WTC11 (cell line): ENCODE measurements around the gene CDK5. TPM values are rescaled to one million over a fixed set of nuclear protein-coding genes. Genes with fewer than 3 reads are reported as not detected.

ENCODE experiments used
- ATAC-seq: fragments of 200-7000 bp; cut with Tn5 transposase; 2 replicates; pipeline ENCODE4 v1.10.0; 2021; ENCODE audit warnings: mild to moderate bottlenecking, moderate library complexity
- CTCF ChIA-PET: fragments of 300-600 bp; sonication (Branson Sonifier 250); formaldehyde crosslinking; loops from one replicate; lab custom pipeline; 2021; ENCODE audit warnings: antibody characterized with exemption; lab: Charles Lee
- POLR2A ChIA-PET: fragments of 350-600 bp; sonication (Branson Sonifier 250); formaldehyde crosslinking; loops from one replicate; lab custom pipeline; 2021; ENCODE audit warnings: antibody characterized with exemption; lab: Charles Lee
- DNase-seq: peaks from one replicate; pipeline ENCODE4 v3.0.0; 2021; ENCODE audit warnings: low spot score
- H3K27ac Mint-ChIP-seq: 2 replicates; pipeline ENCODE4 v1.8.0; 2021; ENCODE audit warnings: mixed read lengths
- H3K27me3 Mint-ChIP-seq: 2 replicates; pipeline ENCODE4 v1.8.0; 2021; ENCODE audit warnings: low read depth, mild to moderate bottlenecking, moderate library complexity, mixed read lengths
- H3K36me3 Mint-ChIP-seq: 2 replicates; pipeline ENCODE4 v1.8.0; 2021; ENCODE audit warnings: mixed read lengths
- H3K4me1 Mint-ChIP-seq: 2 replicates; pipeline ENCODE4 v1.8.0; 2022; ENCODE audit warnings: mixed read lengths
- H3K4me3 Mint-ChIP-seq: 2 replicates; pipeline ENCODE4 v1.8.0; 2021; ENCODE audit warnings: mild to moderate bottlenecking, moderate library complexity, mixed read lengths
- H3K9me3 Mint-ChIP-seq: 2 replicates; pipeline ENCODE4 v1.8.0; 2021; ENCODE audit warnings: mixed read lengths
- E2F5 ChIP-seq: sonication (generic); formaldehyde crosslinking; IDR thresholded peaks from 2 replicates; pipeline ENCODE4 v1.8.1; 2022; ENCODE audit warnings: mild to moderate bottlenecking, moderate library complexity, missing genetic modification reagents
- ELF4 ChIP-seq: sonication (generic); formaldehyde crosslinking; IDR thresholded peaks from 2 replicates; pipeline ENCODE4 v1.8.1; 2022; ENCODE audit warnings: low read depth, mild to moderate bottlenecking, moderate library complexity, missing genetic modification reagents
- ETV6 ChIP-seq: sonication (generic); formaldehyde crosslinking; IDR thresholded peaks from 2 replicates; pipeline ENCODE4 v1.8.1; 2022; ENCODE audit warnings: mild to moderate bottlenecking, missing genetic modification reagents
- FOXP1 ChIP-seq: sonication (generic); formaldehyde crosslinking; IDR thresholded peaks from 2 replicates; pipeline ENCODE4 v1.8.0; 2022; ENCODE audit warnings: missing genetic modification reagents, mild to moderate bottlenecking, moderate library complexity, borderline replicate concordance
- FOXP4 ChIP-seq: sonication (generic); formaldehyde crosslinking; IDR thresholded peaks from 2 replicates; pipeline ENCODE4 v1.8.0; 2022; ENCODE audit warnings: mild to moderate bottlenecking, missing genetic modification reagents
- GABPB1 ChIP-seq: sonication (generic); formaldehyde crosslinking; IDR thresholded peaks from 2 replicates; pipeline ENCODE4 v1.8.1; 2023; ENCODE audit warnings: mild to moderate bottlenecking, missing genetic modification reagents
- GTF2I ChIP-seq: fragments of 250-450 bp; sonication (Bioruptor Pico); conservative IDR thresholded peaks from 2 replicates; pipeline ENCODE4 v1.4.0; 2021; ENCODE audit warnings: mild to moderate bottlenecking
- IRF1 ChIP-seq: sonication (generic); formaldehyde crosslinking; IDR thresholded peaks from 2 replicates; pipeline ENCODE4 v1.8.0; 2023; ENCODE audit warnings: missing genetic modification reagents
- KAT7 ChIP-seq: sonication (generic); formaldehyde crosslinking; IDR thresholded peaks from 2 replicates; pipeline ENCODE4 v1.8.1; 2023; ENCODE audit warnings: missing genetic modification reagents, mild to moderate bottlenecking, borderline replicate concordance
- NFATC4 ChIP-seq: fragments of 250-450 bp; sonication (Bioruptor Pico); IDR thresholded peaks from 2 replicates; pipeline ENCODE4 v1.9.0; 2021; ENCODE audit warnings: mild to moderate bottlenecking
- PRDM15 ChIP-seq: sonication (generic); formaldehyde crosslinking; IDR thresholded peaks from 2 replicates; pipeline ENCODE4 v1.8.0; 2022; ENCODE audit warnings: missing genetic modification reagents
- PREB ChIP-seq: sonication (generic); formaldehyde crosslinking; IDR thresholded peaks from 2 replicates; pipeline ENCODE4 v1.8.1; 2022; ENCODE audit warnings: mild to moderate bottlenecking, missing genetic modification reagents, moderate library complexity, borderline replicate concordance
- USF1 ChIP-seq: sonication (generic); formaldehyde crosslinking; IDR thresholded peaks from 2 replicates; pipeline ENCODE4 v1.8.0; 2022; ENCODE audit warnings: mild to moderate bottlenecking, missing genetic modification reagents
- USF2 ChIP-seq: sonication (generic); formaldehyde crosslinking; IDR thresholded peaks from 2 replicates; pipeline ENCODE4 v1.8.1; 2023; ENCODE audit warnings: mild to moderate bottlenecking, missing genetic modification reagents, moderate library complexity
- ZNF121 ChIP-seq: sonication (generic); formaldehyde crosslinking; IDR thresholded peaks from 2 replicates; pipeline ENCODE4 v1.8.0; 2023; ENCODE audit warnings: missing genetic modification reagents
- ZNF281 ChIP-seq: sonication (generic); formaldehyde crosslinking; IDR thresholded peaks from 2 replicates; pipeline ENCODE4 v1.8.0; 2023; ENCODE audit warnings: mild to moderate bottlenecking, missing genetic modification reagents
- ZNF317 ChIP-seq: sonication (generic); formaldehyde crosslinking; IDR thresholded peaks from 2 replicates; pipeline ENCODE4 v1.8.1; 2023; ENCODE audit warnings: low read depth, mild to moderate bottlenecking, moderate library complexity, missing genetic modification reagents, borderline replicate concordance
- ZNF532 ChIP-seq: fragments of 250-450 bp; sonication (Bioruptor Pico); IDR thresholded peaks from 2 replicates; pipeline ENCODE4 v1.9.0; 2021; ENCODE audit warnings: mild to moderate bottlenecking, borderline replicate concordance
- total RNA-seq: library from RNA; stranded (reverse); gene quantifications from 3 replicates; pipeline ENCODE4 v1.2.3, GENCODE V29; 2021

The CDK5 gene
- total RNA-seq, 1 experiment from 2014 or later = 27.8 TPM

- no peak overlapping the region for H3K27ac Mint-ChIP-seq
- peak; percentile 50 for DNase-seq
- TF ChIP-seq ZNF532 (no peak), ETV6 (CRISPR knock-in tag) (peak; percentile 59; the same call in 1 of the 2 replicates), E2F5 (CRISPR knock-in tag) (no peak), GABPB1 (CRISPR knock-in tag) (no peak), USF2 (CRISPR knock-in tag) (no peak), FOXP4 (CRISPR knock-in tag) (0 out of 2 replicates have a peak, but pooled peaks have one; percentile 22), ZNF121 (CRISPR knock-in tag) (no peak), NFATC4 (CRISPR knock-in tag) (no peak), PRDM15 (no peak), ZNF281 (CRISPR knock-in tag) (no peak), ELF4 (CRISPR knock-in tag) (no peak), FOXP1 (CRISPR knock-in tag) (no peak), KAT7 (0 out of 2 replicates have a peak, but pooled peaks have one; percentile 23), PREB (CRISPR knock-in tag) (no peak), IRF1 (0 out of 2 replicates have a peak, but pooled peaks have one; percentile 30), ZNF317 (no peak), USF1 (no peak), GTF2I (CRISPR knock-in tag) (no peak)
These were observed 29.1 kb upstream of the CDK5 start for GRCh38 chr7:151086802-151087244.

More at GRCh38 chr7:151086802-151087244, 29.1 kb upstream of the CDK5 start:
- ChIA-PET POLR2A (interaction anchor here (2.0 kb wide), 1 partner anchor 24 kb away, joined by 9 read pairs; no protein-coding TSS in a partner anchor), CTCF (interaction anchor here (1.9 to 10.4 kb wide), 3 partner anchors 18 to 37 kb away, joined by 7 to 118 read pairs (median 7); no protein-coding TSS in a partner anchor)
- peaks cover 45% of the 10 kb centered on the region for H3K4me1 Mint-ChIP-seq
- no peaks in the 10 kb centered on the region for H3K9me3 Mint-ChIP-seq
- H3K4me3 Mint-ChIP-seq = peak overlapping the region; percentile 67
- ATAC-seq = no peak
- peaks cover 18% of the 10 kb centered on the region for H3K27me3 Mint-ChIP-seq
- peaks cover 4% of the 10 kb centered on the region for H3K36me3 Mint-ChIP-seq
